ENCODE results near the gene PANX3. TPM values are rescaled to one million over a fixed set of nuclear protein-coding genes. Genes with fewer than 3 reads are reported as not detected.

The PANX3 gene, protein sequence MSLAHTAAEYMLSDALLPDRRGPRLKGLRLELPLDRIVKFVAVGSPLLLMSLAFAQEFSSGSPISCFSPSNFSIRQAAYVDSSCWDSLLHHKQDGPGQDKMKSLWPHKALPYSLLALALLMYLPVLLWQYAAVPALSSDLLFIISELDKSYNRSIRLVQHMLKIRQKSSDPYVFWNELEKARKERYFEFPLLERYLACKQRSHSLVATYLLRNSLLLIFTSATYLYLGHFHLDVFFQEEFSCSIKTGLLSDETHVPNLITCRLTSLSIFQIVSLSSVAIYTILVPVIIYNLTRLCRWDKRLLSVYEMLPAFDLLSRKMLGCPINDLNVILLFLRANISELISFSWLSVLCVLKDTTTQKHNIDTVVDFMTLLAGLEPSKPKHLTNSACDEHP
- total RNA-seq (2022; extraction: Qiagen RNA extraction; ENCODE audit: low read depth), result not detected in 5 replicates

GRCh38 chr11:124611064-124611463 is at the start of gene PANX3:
PANX3 (plus strand) TSS chr11:124611428; CDS start chr11:124611557, 129 bp downstream.

DNA sequence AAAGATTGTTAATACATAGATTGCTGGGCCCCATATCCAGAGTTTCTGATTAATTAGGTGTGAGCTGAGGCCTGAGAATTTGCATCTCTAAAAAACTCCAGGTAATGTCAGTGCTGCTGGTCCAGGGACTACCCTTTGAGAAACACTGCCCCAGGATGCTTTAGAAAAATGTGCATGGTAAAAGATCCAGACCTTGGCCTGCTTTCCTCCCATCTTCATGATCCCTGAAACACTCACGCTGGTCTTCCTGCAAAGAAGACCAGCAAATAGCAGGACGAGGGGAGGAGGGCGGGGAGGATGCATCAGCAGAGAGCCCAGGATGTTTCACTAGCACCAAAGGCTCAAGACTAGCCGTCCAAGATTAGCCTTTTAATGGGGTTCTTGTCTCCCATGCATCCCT is 41.5 kb upstream of the PANX3 start, which contains the start of gene OR8A1:
OR8A1 (plus strand) TSS at position 301 of the 400 bp plus-strand sequence. CDS start 123 bp downstream, outside the sequence.

GRCh38 chr11:124622531-124623451 is 11.6 kb downstream of the PANX3 start, which contains the start of gene TBRG1:
TBRG1 (plus strand) TSS chr11:124622864; CDS start chr11:124623084, 220 bp downstream.

Other genes starting within 250 kb of the PANX3 start
- not detected in 5 replicates for gene OR8B2, start 226.9 kb upstream of the PANX3 start, total RNA-seq (2022; extraction: Qiagen RNA extraction; ENCODE audit: low read depth)
- not detected in 5 replicates for gene OR8B3, start 212.4 kb upstream of the PANX3 start, total RNA-seq (2022; extraction: Qiagen RNA extraction; ENCODE audit: low read depth)
- not detected in 5 replicates for gene OR8B4, start 186.6 kb upstream of the PANX3 start, total RNA-seq (2022; extraction: Qiagen RNA extraction; ENCODE audit: low read depth)
- not detected in 5 replicates for gene OR8B8, start 165.7 kb upstream of the PANX3 start, total RNA-seq (2022; extraction: Qiagen RNA extraction; ENCODE audit: low read depth)
- not detected in 5 replicates for gene OR8B12, start 67.8 kb upstream of the PANX3 start, total RNA-seq (2022; extraction: Qiagen RNA extraction; ENCODE audit: low read depth)
- not detected in 5 replicates for gene OR8A1, start 41.4 kb upstream of the PANX3 start, total RNA-seq (2022; extraction: Qiagen RNA extraction; ENCODE audit: low read depth)
- 15.3 to 22.0 TPM (median 16.6 TPM) in 5 replicates for gene TBRG1, start 11.4 kb downstream of the PANX3 start, total RNA-seq (2022; extraction: Qiagen RNA extraction; ENCODE audit: low read depth)
- gene SIAE, start 62.3 kb downstream of the PANX3 start, total RNA-seq (2022; extraction: Qiagen RNA extraction; ENCODE audit: low read depth), result 11.7 to 15.4 TPM (median 14.0 TPM) in 5 replicates
- 16.4 to 29.5 TPM (median 20.7 TPM) in 5 replicates for gene SPA17, start 62.5 kb downstream of the PANX3 start, total RNA-seq (2022; extraction: Qiagen RNA extraction; ENCODE audit: low read depth)
- gene NRGN, start 128.5 kb downstream of the PANX3 start, total RNA-seq (2022; extraction: Qiagen RNA extraction; ENCODE audit: low read depth), result 6.3 to 12.3 TPM (median 11.2 TPM) in 5 replicates
- gene VSIG2, start 140.8 kb downstream of the PANX3 start, total RNA-seq (2022; extraction: Qiagen RNA extraction; ENCODE audit: low read depth), result 0.23 TPM in 1 of 5 replicates, not detected in the others
- gene ESAM, start 150.9 kb downstream of the PANX3 start, total RNA-seq (2022; extraction: Qiagen RNA extraction; ENCODE audit: low read depth), result 8.7 to 13.3 TPM (median 12.2 TPM) in 5 replicates
- gene MSANTD2, start 189.0 kb downstream of the PANX3 start, total RNA-seq (2022; extraction: Qiagen RNA extraction; ENCODE audit: low read depth), result 4.4 to 5.7 TPM (median 5.0 TPM) in 5 replicates